Motor neuron (in vitro differentiated cells): ENCODE results near the gene KDM4C. TPM values are rescaled to one million over a fixed set of nuclear protein-coding genes. Genes with fewer than 3 reads are reported as not detected.

Experiments
- ATAC-seq, 8 experiments: fragments of 200-7000 bp; cut with Tn5 transposase; replicated peaks in 6 of 8; 2 replicates each; pipeline ENCODE4 v1.8.0; 2021; ENCODE audit warnings: mild to moderate bottlenecking in 8 of 8, moderate library complexity in 8 of 8
- H3K27ac ChIP-seq, 2 donors: fragments of 250-450 bp; sonication (Bioruptor Pico); 2 replicates each; pipeline ENCODE4 v1.9.0; 2021; ENCODE audit warnings: antibody characterized with exemption in 2 of 2, mild to moderate bottlenecking in 2 of 2, moderate library complexity in 1 of 2
- H3K4me1 ChIP-seq, 2 donors: fragments of 250-450 bp; sonication (Bioruptor Pico); replicated peaks in 1 of 2; 2 replicates each; pipeline ENCODE4 v1.6.1; 2021; ENCODE audit warnings: antibody characterized with exemption in 2 of 2, mild to moderate bottlenecking in 2 of 2, moderate library complexity in 1 of 2
- H3K4me3 ChIP-seq, 5 donors: fragments of 250-450 bp; sonication (Bioruptor Pico); 2 replicates each; pipeline ENCODE4 v1.9.0; 2021; ENCODE audit warnings: antibody characterized with exemption in 5 of 5, mild to moderate bottlenecking in 5 of 5, moderate library complexity in 4 of 5
- WGBS, 10 experiments: fragments of 450-650 bp; shearing (Covaris generic); methylation state at CpG; one replicate each; pipeline ENCODE4 v1.0.0; 2022; 5-methylcytosine and 5-hydroxymethylcytosine counted together
- in situ Hi-C, 9 experiments: fragments of 400-800 bp; cut with MboI; loops; one replicate each; pipeline ENCODE4 v1.15.0; 2021; ENCODE audit warnings: low sequenced_read_pairs in 9 of 9, low pct_unique_long_range_greater_than_20kb in 2 of 9; ENCODE audit not compliant: unreplicated experiment in 9 of 9
- total RNA-seq, 8 experiments: library from RNA; unstranded; fragments of 300-600 nt; gene quantifications; 2 replicates each; pipeline versions ENCODE4 v1.2.3 to v1.2.4, GENCODE V29; 2022

Gene KDM4C
- total RNA-seq, 8 experiments from 2014 or later = 11.4 to 61.4 (median 25.6) TPM

DNA sequence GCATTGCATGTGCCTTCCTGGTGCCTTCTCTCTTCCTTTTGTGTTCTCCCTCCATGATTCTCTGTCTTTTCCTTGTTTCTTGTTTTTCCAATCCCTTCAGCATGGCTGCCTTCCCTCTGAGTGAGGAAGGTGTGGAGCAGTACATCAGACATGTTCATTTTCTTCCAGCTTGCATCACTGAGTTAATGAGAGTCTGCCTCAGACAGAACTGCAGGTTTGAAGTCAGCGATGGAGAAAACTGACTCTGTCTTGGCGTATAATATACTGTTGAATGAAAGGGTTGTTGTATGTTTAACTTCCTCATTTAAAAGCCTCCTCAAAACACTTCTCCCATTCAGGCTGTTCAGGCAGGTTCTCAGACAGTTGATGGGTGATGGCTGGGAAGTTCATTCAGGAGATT, 129.3 kb downstream of the KDM4C start:
- ATAC-seq = peak in 5 of 8 experiments; percentile 27 to 62 (median 52)
- Histone ChIP-seq H3K4me1 (peaks cover 0 to 2% of the 10 kb centered on the region in 2 donors), H3K27ac (no peak overlapping the region), H3K4me3 (no peak overlapping the region)
- in situ Hi-C loops = no loop called here
- WGBS, 10 experiments = 50 to 100% (median 79%) methylated on average over 1 to 2 of the region's 2 CpGs; no CpG with 5 or more reads in 4 of the 10 experiments

DNA sequence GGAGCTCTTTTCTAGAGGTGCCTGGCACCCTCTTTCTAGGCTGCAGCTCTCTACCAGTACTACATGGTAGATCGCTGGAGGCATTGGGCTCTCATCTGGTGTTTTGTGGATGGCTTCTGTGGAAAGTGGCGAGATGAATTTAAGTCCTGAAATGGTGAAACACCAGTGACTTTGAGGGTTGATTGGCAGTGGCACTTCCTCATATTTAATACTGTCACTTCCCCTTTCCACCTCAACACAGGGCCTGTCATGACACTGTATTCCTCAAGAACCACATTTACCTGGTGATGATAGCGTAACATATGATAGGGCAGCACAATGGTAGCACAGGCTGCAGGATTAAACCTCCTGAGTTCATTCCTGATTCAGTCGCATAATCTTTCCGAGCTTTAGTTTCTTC, 132.1 kb downstream of the KDM4C start:
- Histone ChIP-seq H3K4me1 (peaks cover 0 to 2% of the 10 kb centered on the region in 2 donors), H3K4me3 (no peak overlapping the region), H3K27ac (no peak overlapping the region)
- in situ Hi-C loops = no loop called here
- WGBS, 10 experiments = 90 to 100% (median 96%) methylated on average over 1 to 5 of the region's 5 CpGs; no CpG with 5 or more reads in 3 of the 10 experiments
- no peak for ATAC-seq

DNA sequence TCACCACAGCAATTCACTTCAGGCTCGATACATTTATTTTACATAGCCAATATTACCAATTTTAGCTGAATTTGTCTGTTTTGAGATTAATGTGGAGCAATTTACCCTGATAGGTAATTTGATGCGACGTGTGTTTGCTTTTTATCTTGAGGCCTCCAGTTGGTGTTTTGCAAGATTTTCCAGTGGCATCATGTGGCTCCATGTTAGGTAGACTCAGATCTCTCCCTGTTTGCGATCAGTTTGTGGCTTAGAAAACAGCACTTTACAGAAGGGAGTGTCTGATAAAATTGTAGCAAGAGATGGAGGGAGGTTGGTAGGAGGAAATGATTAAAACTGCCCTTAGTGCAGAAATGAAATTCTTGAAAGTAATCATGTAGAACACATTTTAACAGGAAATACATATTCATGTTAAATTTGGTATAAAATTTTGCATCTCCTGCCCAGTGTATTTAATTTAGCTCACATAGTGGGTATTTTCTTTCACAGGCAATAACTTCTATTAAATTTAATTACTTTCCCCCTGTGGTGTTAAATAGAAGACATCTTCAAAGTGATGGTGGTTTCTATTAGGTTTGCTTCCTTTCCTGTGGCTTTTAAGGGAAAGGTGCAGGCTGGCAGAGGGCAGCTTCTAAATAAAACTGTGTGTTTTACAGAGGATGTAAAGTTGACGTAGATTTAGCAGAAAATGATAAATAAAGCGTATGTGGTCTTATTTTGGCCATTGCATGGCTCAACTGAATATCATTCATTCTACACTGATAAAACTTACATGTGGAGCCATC, 135.8 kb downstream of the KDM4C start:
- in situ Hi-C loops = no loop called here
- WGBS, 10 experiments = 52 to 100% (median 89%) methylated on average over 1 to 6 of the region's 6 CpGs; no CpG with 5 or more reads in 1 of the 10 experiments
- no peak overlapping the region for H3K4me3 ChIP-seq
- H3K27ac ChIP-seq = no peak overlapping the region
- ATAC-seq = no peak
- no peaks in the 10 kb centered on the region for H3K4me1 ChIP-seq

DNA sequence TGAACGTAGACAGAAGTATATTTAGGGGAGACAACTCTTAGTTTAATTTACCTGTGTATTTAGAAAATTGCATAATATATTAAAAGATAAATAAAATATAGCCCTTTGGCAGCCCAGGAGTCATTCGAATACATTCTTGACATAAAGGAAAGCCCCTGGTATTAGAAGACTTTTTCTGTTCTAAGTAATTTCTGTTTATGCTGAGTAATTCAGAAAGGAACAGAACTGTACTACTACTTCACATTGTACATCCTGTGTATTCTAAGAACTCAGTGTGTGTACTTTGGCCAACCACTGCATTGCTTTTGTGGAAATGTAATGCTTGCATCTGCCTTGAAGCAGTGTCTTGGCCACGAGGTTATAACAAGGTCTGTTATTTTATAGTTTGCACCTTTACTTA, 136.4 kb downstream of the KDM4C start:
- in situ Hi-C loops = no loop called here
- ATAC-seq = no peak
- Histone ChIP-seq H3K27ac (no peak overlapping the region), H3K4me1 (no peaks in the 10 kb centered on the region), H3K4me3 (no peak overlapping the region)
- 60 to 100% (median 95%) methylated on average over 1 to 3 of the region's 3 CpGs for WGBS, 10 experiments

DNA sequence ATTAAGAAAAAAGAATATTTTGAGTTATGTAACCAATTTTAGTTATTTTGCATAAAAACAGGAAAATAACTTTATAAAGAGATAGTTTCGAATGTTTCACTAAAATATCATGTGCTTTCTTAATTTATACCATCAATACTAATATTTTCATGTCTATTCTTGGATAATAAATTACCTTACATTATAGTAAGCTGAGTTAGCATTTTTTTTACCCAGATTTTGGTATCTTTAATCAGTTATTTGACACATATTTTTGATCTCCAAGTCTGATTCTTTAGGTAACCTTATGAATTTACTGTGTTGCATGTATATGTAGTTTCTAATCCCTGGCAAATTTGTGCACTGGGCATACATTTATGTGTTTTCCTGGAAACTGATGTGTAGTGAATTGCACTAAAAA, 138.0 kb downstream of the KDM4C start:
- in situ Hi-C loops = no loop called here
- no peak for ATAC-seq
- Histone ChIP-seq H3K27ac (no peak overlapping the region), H3K4me3 (no peak overlapping the region), H3K4me1 (no peaks in the 10 kb centered on the region)
- 90 to 100% (median 100%) methylated on average over 1 of the region's 1 CpG; no CpG with 5 or more reads in 2 of the 10 experiments for WGBS, 10 experiments

DNA sequence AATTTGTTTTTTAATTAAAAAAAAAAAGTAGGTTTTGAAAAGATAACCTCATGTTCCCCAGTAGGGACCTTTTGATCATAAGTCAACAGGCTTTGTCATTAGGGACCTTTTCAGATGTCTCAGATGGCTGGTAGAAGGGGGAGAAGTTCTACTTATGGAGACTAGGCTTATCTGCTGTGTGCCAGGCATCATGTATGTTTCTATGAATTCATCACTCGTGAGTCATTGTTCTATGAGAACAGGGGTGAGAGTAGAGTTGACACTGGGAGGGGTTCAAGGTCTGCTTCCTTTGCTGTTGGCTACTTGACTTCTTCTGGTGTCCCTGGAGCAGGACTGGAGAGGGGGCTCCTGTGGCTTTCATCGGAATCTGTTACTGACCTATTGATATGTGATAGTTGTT, 138.8 kb downstream of the KDM4C start:
- H3K4me3 ChIP-seq = no peak overlapping the region
- no peaks in the 10 kb centered on the region for H3K4me1 ChIP-seq
- WGBS, 10 experiments = 57 to 100% (median 100%) methylated on average over 1 to 2 of the region's 2 CpGs; no CpG with 5 or more reads in 3 of the 10 experiments
- peak in 2 of 8 experiments; percentile 56 to 59 for ATAC-seq
- H3K27ac ChIP-seq = no peak overlapping the region
- in situ Hi-C loops = no loop called here

DNA sequence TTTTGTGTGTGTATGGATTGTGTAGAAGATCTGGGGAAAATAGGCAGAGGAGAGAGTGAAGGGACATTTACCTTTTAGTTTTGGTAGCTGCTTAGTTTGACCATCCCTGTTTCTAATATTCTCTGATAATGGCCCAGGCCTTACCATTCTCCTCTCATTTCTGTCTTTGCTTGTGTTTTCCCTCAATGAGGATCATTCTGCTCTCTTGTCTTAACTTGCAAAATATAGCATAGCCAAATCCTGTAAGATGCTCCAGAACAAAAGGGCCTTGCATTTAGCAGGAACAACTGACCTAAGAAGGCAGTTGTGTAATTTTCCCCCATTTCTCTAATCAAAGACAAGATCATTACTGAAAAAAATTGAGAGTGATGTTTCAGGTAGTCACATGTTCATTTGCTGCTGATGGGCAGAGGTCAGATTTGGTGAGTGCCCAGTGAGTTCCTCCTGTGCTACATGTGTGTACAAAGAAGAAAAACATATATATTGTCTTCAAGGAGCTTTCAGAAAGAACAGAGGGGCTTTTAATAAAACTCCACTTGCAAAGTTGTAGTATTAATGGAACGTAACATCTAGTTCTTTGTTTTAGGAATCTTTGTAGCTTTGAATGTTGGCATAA, 139.5 kb downstream of the KDM4C start:
- Histone ChIP-seq H3K4me1 (no peaks in the 10 kb centered on the region), H3K4me3 (no peak overlapping the region), H3K27ac (no peak overlapping the region)
- in situ Hi-C loops = no loop called here
- 60 to 100% (median 100%) methylated on average over 1 of the region's 1 CpG; no CpG with 5 or more reads in 2 of the 10 experiments for WGBS, 10 experiments
- ATAC-seq = no peak

DNA sequence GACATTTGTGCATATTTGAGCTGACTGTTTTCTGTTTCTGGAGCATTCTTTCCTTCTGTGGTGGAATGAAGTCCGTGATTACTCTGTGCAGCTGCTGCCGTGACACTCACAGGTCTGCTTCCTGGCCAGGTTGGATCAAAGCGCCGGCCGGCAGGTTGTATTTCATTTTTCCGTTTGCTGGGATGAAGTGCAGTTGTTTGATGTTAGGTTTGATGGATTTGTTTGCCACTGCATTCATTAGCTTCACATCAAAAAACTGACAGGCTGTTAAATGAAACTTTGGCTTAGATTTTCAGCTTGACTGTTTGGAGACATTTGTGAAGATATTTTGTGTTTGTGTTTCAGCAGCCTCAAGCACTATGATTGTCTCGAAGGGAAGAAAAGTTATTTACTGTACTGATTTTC, 140.1 kb downstream of the KDM4C start:
- Histone ChIP-seq H3K27ac (no peak overlapping the region), H3K4me1 (no peaks in the 10 kb centered on the region), H3K4me3 (no peak overlapping the region)
- in situ Hi-C loops = no loop called here
- 47 to 92% (median 72%) methylated on average over 2 to 7 of the region's 7 CpGs; no CpG with 5 or more reads in 1 of the 10 experiments for WGBS, 10 experiments
- peak in 1 of 8 experiments; percentile 29 for ATAC-seq

DNA sequence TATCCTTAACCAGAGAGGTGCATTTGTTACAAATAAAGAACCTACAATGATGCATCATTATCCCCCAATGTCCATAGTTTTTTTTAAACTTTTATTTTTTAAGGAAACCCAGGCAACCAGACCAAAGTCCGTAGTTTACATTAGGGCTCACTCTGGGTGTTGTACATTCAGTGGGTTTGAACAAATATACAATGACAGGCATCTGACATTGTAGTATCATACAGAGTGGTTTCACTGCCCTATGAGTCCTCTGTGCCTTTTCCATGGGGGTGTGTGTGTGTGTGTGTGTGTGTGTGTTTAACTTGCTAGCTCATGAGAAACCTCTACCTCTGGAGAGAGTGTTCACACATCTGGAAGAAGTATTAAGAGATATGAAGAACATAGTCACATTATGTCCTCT, 141.5 kb downstream of the KDM4C start:
- H3K27ac ChIP-seq = no peak overlapping the region
- WGBS, 10 experiments = 0 to 60% (median 45%) methylated on average over 1 of the region's 1 CpG; no CpG with 5 or more reads in 6 of the 10 experiments
- ATAC-seq = peak in 1 of 8 experiments; percentile 52
- in situ Hi-C loops = no loop called here
- H3K4me1 ChIP-seq = no peaks in the 10 kb centered on the region
- no peak overlapping the region for H3K4me3 ChIP-seq

DNA sequence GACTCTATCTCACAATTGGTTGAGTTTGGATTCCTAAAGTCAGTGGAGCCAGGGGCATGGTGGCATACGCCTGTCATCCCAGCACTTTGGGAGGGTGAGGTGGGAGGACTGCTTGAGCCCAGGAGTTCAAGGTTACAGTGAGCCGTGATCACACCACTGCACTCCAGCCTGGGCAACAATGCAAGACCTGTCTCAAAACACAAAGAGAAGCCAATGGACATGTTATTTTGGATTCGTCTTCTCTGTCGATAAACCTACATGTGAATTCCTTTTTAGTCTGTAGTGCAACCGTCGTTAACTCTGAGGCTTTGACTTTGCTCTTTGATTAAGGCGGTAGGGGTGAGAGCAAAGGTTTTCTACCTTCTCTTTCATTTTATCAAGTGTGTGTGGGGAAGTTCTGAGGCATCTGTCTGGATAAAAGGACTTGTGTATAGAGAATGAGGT, 142.7 kb downstream of the KDM4C start:
- no peaks in the 10 kb centered on the region for H3K4me1 ChIP-seq
- 94 to 100% (median 97%) methylated on average over 2 to 7 of the region's 7 CpGs; no CpG with 5 or more reads in 5 of the 10 experiments for WGBS, 10 experiments
- H3K27ac ChIP-seq = no peak overlapping the region
- H3K4me3 ChIP-seq = no peak overlapping the region
- in situ Hi-C loops = loop anchor here in 1 of 9 experiments (25.0 kb wide), 1 partner anchor 637 kb away; no protein-coding TSS in a partner anchor
- ATAC-seq = no peak

DNA sequence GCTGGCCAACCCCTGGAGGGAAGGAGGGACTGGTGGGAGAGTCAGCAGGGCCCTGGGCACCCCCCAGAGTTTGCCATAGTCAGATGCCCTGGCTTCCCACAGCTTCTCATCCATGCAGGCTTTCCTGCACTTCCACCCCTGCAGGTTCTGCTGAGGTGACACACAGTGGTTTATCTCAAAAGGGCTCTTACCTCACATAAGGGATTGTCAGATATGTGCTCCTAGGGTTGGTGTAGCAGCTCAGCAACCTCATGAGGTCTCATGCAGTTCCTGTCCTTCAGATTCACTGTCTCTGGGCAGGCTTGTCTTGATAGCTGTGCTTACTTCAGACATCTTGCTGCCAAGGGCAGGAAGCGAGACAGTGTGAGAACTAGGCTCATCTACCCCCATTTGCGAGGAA, 143.4 kb downstream of the KDM4C start:
- H3K4me1 ChIP-seq = no peaks in the 10 kb centered on the region
- ATAC-seq = no peak
- H3K27ac ChIP-seq = no peak overlapping the region
- 88 to 100% (median 92%) methylated on average over 1 to 2 of the region's 2 CpGs; no CpG with 5 or more reads in 5 of the 10 experiments for WGBS, 10 experiments
- in situ Hi-C loops = loop anchor here in 1 of 9 experiments (25.0 kb wide), 1 partner anchor 636 kb away; no protein-coding TSS in a partner anchor
- H3K4me3 ChIP-seq = no peak overlapping the region

DNA sequence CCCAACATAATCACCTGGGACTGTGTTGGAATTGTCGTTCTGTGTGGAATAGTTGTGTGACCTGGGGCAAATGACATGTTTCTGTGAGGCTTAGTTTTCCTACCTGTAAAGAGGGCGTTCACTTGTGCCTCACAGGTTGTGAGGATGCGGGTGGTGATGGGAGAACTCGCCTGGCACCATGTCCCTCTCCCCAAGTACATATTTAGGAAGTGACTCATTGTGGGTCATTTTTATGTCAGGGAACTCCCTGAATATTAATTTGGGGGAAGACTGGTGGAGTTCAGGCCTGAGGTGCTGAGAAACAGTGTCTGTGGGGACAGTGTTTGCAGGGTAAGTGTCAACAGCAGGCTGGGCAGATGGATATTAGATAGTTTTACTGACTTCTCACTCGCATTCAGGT, 144.7 kb downstream of the KDM4C start:
- no peak overlapping the region for H3K27ac ChIP-seq

DNA sequence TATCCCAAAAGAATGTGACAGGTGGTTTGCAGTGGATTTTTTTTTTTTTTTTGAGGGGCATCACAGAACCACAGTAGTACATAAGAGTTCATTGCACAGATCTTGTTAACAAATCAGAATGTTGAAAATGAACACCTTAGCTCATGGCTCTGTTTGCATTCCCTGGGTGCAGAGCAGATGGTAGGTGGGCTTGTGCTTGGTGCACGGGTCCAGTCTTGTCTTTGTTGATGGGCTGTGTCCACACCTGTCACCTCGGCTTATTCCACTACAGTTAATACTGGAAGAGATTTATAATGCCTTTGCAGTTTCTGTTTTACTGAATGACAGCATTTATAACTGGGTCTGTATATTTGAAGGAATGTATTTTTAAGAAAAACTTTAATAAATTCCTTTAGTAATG, 146.6 kb downstream of the KDM4C start:
- WGBS, 10 experiments = 60 to 100% (median 94%) methylated on average over 1 to 2 of the region's 2 CpGs; no CpG with 5 or more reads in 3 of the 10 experiments
- Histone ChIP-seq H3K4me1 (peaks cover 0 to 3% of the 10 kb centered on the region in 2 donors), H3K4me3 (no peak overlapping the region), H3K27ac (no peak overlapping the region)
- in situ Hi-C loops = loop anchor here in 1 of 9 experiments (25.0 kb wide), 1 partner anchor 633 kb away; no protein-coding TSS in a partner anchor
- ATAC-seq = no peak

More for the DNA sequence above, 144.7 kb downstream of the KDM4C start:
- H3K4me3 ChIP-seq = no peak overlapping the region
- in situ Hi-C loops = loop anchor here in 1 of 9 experiments (25.0 kb wide), 1 partner anchor 635 kb away; no protein-coding TSS in a partner anchor
- 50 to 100% (median 80%) methylated on average over 1 to 5 of the region's 5 CpGs; no CpG with 5 or more reads in 4 of the 10 experiments for WGBS, 10 experiments
- H3K4me1 ChIP-seq = no peaks in the 10 kb centered on the region
- ATAC-seq = peak in 3 of 8 experiments; percentile 63 to 97 (median 95)
